ENCODE measurements around the gene AIF1L. TPM values are rescaled to one million over a fixed set of nuclear protein-coding genes. Genes with fewer than 3 reads are reported as not detected.

The AIF1L gene
- total and polyA plus RNA-seq, 8 donors: 9.3 to 49.2 (median 41.5) TPM

- no peaks in the 10 kb centered on the region for H3K36me3 ChIP-seq
- ATAC-seq (no peak), DNase-seq (no peak)
- intact Hi-C loops (cut with DNase I): no loop called here
- H3K27ac ChIP-seq: no peak overlapping the region
- no peaks in the 10 kb centered on the region for H3K9me3 ChIP-seq
- no peaks in the 10 kb centered on the region for H3K4me1 ChIP-seq
- TF ChIP-seq, protein P1, sequence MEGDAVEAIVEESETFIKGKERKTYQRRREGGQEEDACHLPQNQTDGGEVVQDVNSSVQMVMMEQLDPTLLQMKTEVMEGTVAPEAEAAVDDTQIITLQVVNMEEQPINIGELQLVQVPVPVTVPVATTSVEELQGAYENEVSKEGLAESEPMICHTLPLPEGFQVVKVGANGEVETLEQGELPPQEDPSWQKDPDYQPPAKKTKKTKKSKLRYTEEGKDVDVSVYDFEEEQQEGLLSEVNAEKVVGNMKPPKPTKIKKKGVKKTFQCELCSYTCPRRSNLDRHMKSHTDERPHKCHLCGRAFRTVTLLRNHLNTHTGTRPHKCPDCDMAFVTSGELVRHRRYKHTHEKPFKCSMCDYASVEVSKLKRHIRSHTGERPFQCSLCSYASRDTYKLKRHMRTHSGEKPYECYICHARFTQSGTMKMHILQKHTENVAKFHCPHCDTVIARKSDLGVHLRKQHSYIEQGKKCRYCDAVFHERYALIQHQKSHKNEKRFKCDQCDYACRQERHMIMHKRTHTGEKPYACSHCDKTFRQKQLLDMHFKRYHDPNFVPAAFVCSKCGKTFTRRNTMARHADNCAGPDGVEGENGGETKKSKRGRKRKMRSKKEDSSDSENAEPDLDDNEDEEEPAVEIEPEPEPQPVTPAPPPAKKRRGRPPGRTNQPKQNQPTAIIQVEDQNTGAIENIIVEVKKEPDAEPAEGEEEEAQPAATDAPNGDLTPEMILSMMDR (IDR thresholded peaks at IDR 0.05): no peak
- peaks cover 0 to 10% of the 10 kb centered on the region in 2 donors for H3K27me3 ChIP-seq
- no peak overlapping the region for H3K4me3 ChIP-seq
These were observed 28.7 kb upstream of the AIF1L start for GRCh38 chr9:131067625-131068024.

DNA sequence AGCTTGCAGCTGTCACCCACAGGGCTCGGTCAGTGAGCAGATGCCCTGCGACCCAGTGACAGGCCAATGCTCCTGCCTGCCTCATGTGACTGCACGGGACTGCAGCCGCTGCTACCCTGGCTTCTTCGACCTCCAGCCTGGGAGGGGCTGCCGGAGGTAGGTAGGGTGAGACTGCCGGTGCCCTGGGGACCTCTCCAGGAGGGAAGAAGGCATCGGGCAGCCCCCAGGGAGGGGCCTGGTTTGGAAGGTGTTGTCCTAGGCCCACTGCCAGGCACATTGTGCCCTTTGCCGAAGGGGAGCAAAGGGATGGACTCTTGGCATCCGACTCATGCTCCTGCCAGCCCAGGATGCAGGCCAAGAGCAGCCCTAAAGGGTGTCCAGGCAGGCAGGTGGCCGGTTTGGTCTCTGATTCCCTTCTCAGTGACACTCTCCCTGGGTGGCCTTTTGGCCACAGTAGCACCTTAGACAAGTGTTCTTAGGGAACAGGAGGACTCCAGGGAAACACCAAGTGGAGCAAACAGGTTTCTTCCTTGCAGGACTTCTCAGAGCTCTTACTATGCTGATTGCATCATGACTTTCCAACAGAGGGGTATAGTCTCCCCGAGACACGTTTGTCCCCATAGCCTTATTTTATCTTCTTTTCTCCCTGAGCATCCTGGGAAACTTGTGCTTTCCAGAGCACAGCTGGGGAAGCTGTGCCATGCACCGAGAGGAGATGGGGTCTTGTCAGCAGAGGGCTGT, 28.1 kb upstream of the AIF1L start:
- DNase-seq (no peak), ATAC-seq (no peak)
- Histone ChIP-seq H3K36me3 (no peaks in the 10 kb centered on the region), H3K27ac (no peak overlapping the region), H3K27me3 (peaks cover 0 to 15% of the 10 kb centered on the region in 2 donors), H3K4me1 (no peaks in the 10 kb centered on the region), H3K9me3 (no peaks in the 10 kb centered on the region), H3K4me3 (no peak overlapping the region)
- TF ChIP-seq, protein P1 (IDR thresholded peaks at IDR 0.05): no peak
- intact Hi-C loops (cut with DNase I): no loop called here

DNA sequence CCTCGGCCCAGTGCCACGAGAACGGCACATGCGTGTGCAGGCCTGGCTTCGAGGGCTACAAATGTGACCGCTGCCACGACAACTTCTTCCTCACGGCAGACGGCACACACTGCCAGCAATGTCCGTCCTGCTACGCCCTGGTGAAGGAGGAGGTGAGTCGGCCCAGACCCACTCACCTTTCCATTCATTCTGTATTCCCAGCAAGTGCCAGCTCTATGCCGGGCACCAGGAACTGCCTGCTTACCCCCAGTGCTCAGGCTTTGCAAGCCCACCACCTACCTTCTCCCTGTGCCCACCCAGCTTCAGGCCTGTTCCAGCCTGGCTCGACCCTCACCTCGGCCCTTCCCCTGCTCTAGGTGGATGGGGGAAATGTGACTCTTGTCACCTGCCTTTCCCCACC, 26.6 kb upstream of the AIF1L start:
- TF ChIP-seq, protein P1 (IDR thresholded peaks at IDR 0.05): no peak
- intact Hi-C loops (cut with DNase I): no loop called here
- ATAC-seq (no peak), DNase-seq (no peak)
- H3K4me1 ChIP-seq: no peaks in the 10 kb centered on the region
- no peak overlapping the region for H3K4me3 ChIP-seq
- H3K27ac ChIP-seq: no peak overlapping the region
- peaks cover 0 to 15% of the 10 kb centered on the region in 2 donors for H3K27me3 ChIP-seq
- no peaks in the 10 kb centered on the region for H3K9me3 ChIP-seq
- no peaks in the 10 kb centered on the region for H3K36me3 ChIP-seq

DNA sequence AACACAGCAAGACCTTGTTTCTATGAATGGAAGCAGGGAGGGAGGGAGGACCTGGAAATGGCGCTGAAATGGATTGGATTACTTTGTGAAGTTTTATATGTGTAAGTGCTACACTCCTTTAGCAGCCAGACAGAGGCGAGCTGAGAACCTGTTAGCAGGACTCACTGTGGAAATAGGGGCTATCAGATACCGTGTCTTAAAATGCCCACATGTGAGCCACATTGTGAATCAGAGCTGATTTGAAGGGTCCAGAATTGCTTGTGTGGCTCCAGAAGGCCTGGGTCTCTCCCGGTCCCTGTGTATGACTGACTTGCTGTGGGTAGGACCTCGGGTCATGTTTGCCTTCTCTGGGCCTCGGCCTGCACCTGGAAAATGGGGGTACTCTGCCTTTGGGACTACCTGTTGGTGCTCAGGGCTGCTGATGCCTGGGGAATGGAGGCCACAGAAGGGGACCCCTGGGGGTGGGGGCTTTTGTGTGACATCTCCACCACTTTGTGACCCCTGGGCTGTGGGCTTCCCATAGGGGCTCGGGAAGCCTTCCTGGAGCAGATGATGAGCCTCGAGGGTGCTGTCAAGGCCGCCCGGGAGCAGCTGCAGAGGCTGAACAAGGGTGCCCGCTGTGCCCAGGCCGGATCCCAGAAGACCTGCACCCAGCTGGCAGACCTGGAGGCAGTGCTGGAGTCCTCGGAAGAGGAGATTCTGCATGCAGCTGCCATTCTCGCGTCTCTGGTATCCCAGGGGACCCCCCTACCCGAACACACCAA, 24.0 kb upstream of the AIF1L start:
- no peaks in the 10 kb centered on the region for H3K36me3 ChIP-seq
- no peaks in the 10 kb centered on the region for H3K4me1 ChIP-seq
- ATAC-seq (no peak), DNase-seq (no peak)
- TF ChIP-seq, protein P1 (IDR thresholded peaks at IDR 0.05): no peak
- intact Hi-C loops (cut with DNase I): no loop called here
- no peaks in the 10 kb centered on the region for H3K9me3 ChIP-seq
- H3K27ac ChIP-seq: no peak overlapping the region
- peaks cover 0 to 15% of the 10 kb centered on the region in 2 donors for H3K27me3 ChIP-seq
- H3K4me3 ChIP-seq: no peak overlapping the region

- Histone ChIP-seq H3K27ac (no peak overlapping the region), H3K4me1 (no peaks in the 10 kb centered on the region), H3K9me3 (no peaks in the 10 kb centered on the region), H3K27me3 (peaks cover 0 to 15% of the 10 kb centered on the region in 2 donors), H3K36me3 (no peaks in the 10 kb centered on the region), H3K4me3 (no peak overlapping the region)
- intact Hi-C loops (cut with DNase I): no loop called here
- no peak for DNase-seq
- no peak for ATAC-seq
- TF ChIP-seq, protein P1 (IDR thresholded peaks at IDR 0.05): no peak
These were observed 23.5 kb upstream of the AIF1L start for GRCh38 chr9:131072871-131073237.

Measured in left lung (tissue), 10 donors.